Endodermal cell (in vitro differentiated cells): ENCODE results near the gene PRG2. TPM values are rescaled to one million over a fixed set of nuclear protein-coding genes. Genes with fewer than 3 reads are reported as not detected.

Experiments
- DNase-seq: peaks from one replicate; pipeline ENCODE4 v3.0.0-alpha.2; 2017
- H3K27ac ChIP-seq: 2 replicates; pipeline ENCODE4 v1.5.1; 2013; ENCODE audit warnings: mild to moderate bottlenecking, low read depth, low read length, moderate library complexity
- H3K27me3 ChIP-seq: 2 replicates; pipeline ENCODE4 v1.6.1; 2013; ENCODE audit warnings: mild to moderate bottlenecking, low read length, moderate library complexity; ENCODE audit not compliant: insufficient read depth, control insufficient read depth, poor library complexity, severe bottlenecking
- H3K36me3 ChIP-seq: 2 replicates; pipeline ENCODE4 v1.7.0; 2013; ENCODE audit warnings: mild to moderate bottlenecking, low read length, moderate library complexity; ENCODE audit not compliant: control insufficient read depth, insufficient read depth
- H3K4me1 ChIP-seq: one replicate; pipeline ENCODE4 v1.7.0; 2013; ENCODE audit warnings: low read length; ENCODE audit not compliant: control insufficient read depth, insufficient read depth
- H3K4me3 ChIP-seq: 2 replicates; pipeline ENCODE4 v1.5.1; 2013; ENCODE audit warnings: mild to moderate bottlenecking, low read length, moderate library complexity
- H3K9ac ChIP-seq: 2 replicates; pipeline ENCODE4 v1.6.1; 2013; ENCODE audit warnings: mild to moderate bottlenecking, low read length, moderate library complexity; ENCODE audit not compliant: poor library complexity, severe bottlenecking; ENCODE audit errors: extremely low read depth
- H3K9me3 ChIP-seq: 2 replicates; pipeline ENCODE4 v1.6.1; 2013; ENCODE audit warnings: mild to moderate bottlenecking, low read length, moderate library complexity; ENCODE audit not compliant: control insufficient read depth
- H3K27ac Mint-ChIP-seq: 2 replicates; pipeline ENCODE4 v1.8.0; 2020; ENCODE audit warnings: mixed read lengths
- H3K27me3 Mint-ChIP-seq: 2 replicates; pipeline ENCODE4 v1.8.0; 2021; ENCODE audit warnings: mild to moderate bottlenecking, mixed read lengths; ENCODE audit not compliant: insufficient read depth
- H3K36me3 Mint-ChIP-seq: 2 replicates; pipeline ENCODE4 v1.8.0; 2020; ENCODE audit warnings: low read depth, mixed read lengths
- H3K4me1 Mint-ChIP-seq: 2 replicates; pipeline ENCODE4 v1.8.0; 2020; ENCODE audit warnings: mixed read lengths
- H3K4me3 Mint-ChIP-seq: 2 replicates; pipeline ENCODE4 v1.8.0; 2020; ENCODE audit warnings: mild to moderate bottlenecking, moderate library complexity, mixed read lengths
- H3K9me3 Mint-ChIP-seq: 2 replicates; pipeline ENCODE4 v1.8.0; 2020; ENCODE audit warnings: mild to moderate bottlenecking, mixed read lengths
- WGBS, 2 experiments: methylation state at CpG; one replicate each; pipeline versions ENCODE4 v1.1.5 to v1.1.7; 2013; ENCODE audit warnings: missing lambda C conversion rate in 2 of 2, mixed read lengths in 1 of 2; ENCODE audit not compliant: insufficient coverage in 1 of 2, insufficient read length in 1 of 2; 5-methylcytosine and 5-hydroxymethylcytosine counted together
- total RNA-seq, 2 donors: library from RNA; stranded (reverse); fragmentation: NEBNext Ultra II Directional in 1 of 2; extraction: Animal tissue kit (Norgen Biotek cat#: 25700) in 1 of 2; gene quantifications; 2 replicates in 1 of 2; 3 replicates in 1 of 2; pipeline ENCODE4 v1.2.1, GENCODE V29; 2021
- TF ChIP-seq, protein P1 (sequence below): fragments of 200-600 bp; sonication (generic); conservative IDR thresholded peaks from 2 replicates; pipeline ENCODE4 v1.5.0; 2021; ENCODE audit warnings: antibody characterized with exemption, mild to moderate bottlenecking

The PRG2 gene
- total RNA-seq, 2 donors from 2014 or later: 0.42 TPM; not detected in 1

DNA sequence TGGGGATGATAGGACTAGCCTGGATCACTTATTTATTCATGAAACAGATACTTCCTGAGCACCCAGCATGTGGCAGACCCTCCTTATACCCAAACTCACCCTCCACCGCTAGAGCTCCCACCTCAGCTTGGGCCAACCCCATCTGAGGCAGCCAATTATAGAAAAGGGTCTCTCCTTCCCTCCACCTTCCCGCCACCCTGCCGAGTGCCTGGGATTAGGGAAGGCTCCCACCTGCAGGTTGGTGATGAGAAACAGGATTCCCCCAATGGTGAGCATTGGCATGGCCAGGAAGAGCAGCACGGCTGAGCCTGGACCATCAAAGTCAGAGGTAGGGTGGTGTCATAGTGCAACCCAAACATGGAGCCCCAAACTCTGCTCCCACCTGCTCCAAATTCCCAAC, 30.6 kb upstream of the PRG2 start:
- Histone ChIP-seq H3K36me3 (peaks cover 8% of the 10 kb centered on the region), H3K27ac (no peak overlapping the region), H3K27me3 (peaks cover 5% of the 10 kb centered on the region), H3K4me1 (peaks cover 2% of the 10 kb centered on the region), H3K9me3 (no peaks in the 10 kb centered on the region), H3K4me3 (no peak overlapping the region), H3K9ac (no peak overlapping the region)
- peaks cover 8% of the 10 kb centered on the region for H3K4me1 Mint-ChIP-seq
- peaks cover 3% of the 10 kb centered on the region for H3K27me3 Mint-ChIP-seq
- H3K4me3 Mint-ChIP-seq: no peak overlapping the region
- no peak overlapping the region for H3K27ac Mint-ChIP-seq
- no peaks in the 10 kb centered on the region for H3K9me3 Mint-ChIP-seq
- 97 to 100% methylated on average over 1 to 4 of the region's 4 CpGs for WGBS, 2 experiments
- no peak for DNase-seq
- TF ChIP-seq, protein P1, sequence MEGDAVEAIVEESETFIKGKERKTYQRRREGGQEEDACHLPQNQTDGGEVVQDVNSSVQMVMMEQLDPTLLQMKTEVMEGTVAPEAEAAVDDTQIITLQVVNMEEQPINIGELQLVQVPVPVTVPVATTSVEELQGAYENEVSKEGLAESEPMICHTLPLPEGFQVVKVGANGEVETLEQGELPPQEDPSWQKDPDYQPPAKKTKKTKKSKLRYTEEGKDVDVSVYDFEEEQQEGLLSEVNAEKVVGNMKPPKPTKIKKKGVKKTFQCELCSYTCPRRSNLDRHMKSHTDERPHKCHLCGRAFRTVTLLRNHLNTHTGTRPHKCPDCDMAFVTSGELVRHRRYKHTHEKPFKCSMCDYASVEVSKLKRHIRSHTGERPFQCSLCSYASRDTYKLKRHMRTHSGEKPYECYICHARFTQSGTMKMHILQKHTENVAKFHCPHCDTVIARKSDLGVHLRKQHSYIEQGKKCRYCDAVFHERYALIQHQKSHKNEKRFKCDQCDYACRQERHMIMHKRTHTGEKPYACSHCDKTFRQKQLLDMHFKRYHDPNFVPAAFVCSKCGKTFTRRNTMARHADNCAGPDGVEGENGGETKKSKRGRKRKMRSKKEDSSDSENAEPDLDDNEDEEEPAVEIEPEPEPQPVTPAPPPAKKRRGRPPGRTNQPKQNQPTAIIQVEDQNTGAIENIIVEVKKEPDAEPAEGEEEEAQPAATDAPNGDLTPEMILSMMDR: no peak
- H3K36me3 Mint-ChIP-seq: peaks cover 20% of the 10 kb centered on the region

DNA sequence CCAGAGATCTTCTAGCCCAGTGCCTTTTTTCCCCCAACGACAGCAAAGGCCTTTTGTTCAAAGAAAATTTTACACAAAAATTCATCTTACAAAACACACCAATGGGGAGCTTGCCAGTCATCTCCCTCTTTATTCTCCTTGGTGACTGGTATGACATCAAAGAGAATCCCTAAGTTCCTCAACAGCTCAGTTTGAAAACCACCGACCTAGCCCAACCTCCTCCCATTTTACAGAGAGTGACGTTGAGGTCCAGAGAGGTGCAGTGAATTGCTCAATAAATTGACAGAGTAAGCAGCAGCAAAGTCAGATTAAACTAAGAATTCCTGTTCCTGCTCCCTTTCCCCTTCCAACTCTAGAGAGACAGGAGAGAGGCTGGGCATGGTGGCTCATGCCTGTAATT, 28.7 kb upstream of the PRG2 start:
- H3K4me3 Mint-ChIP-seq: no peak overlapping the region

DNA sequence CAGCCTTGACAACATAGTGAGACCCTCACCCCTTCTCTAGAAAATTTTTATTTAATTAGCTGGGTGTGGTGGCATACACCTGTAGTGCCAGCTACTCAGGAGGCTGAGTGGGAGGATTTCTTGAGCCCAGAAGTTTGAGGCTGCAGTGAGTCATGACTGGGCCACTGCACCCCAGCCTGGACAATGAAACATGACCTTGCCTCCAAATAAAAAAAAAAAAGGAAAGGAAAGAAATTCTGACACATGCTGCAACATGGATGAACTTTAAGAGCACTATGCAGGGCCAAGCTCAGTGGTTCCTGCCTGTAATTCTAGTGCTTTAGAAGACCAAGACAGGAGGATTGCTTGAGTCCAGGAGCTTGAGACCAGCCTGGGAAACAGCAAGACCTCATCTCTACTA, 27.7 kb upstream of the PRG2 start:
- no peaks in the 10 kb centered on the region for H3K9me3 ChIP-seq
- H3K27me3 ChIP-seq: no peaks in the 10 kb centered on the region
- H3K27ac ChIP-seq: no peak overlapping the region
- TF ChIP-seq, protein P1: no peak
- no peaks in the 10 kb centered on the region for H3K4me1 Mint-ChIP-seq
- H3K27me3 Mint-ChIP-seq: no peaks in the 10 kb centered on the region
- no peak overlapping the region for H3K9ac ChIP-seq
- no peak overlapping the region for H3K27ac Mint-ChIP-seq
- H3K4me3 Mint-ChIP-seq: no peak overlapping the region
- H3K36me3 Mint-ChIP-seq: peaks cover 36% of the 10 kb centered on the region
- H3K36me3 ChIP-seq: peaks cover 8% of the 10 kb centered on the region
- no peak for DNase-seq
- H3K4me3 ChIP-seq: no peak overlapping the region
- H3K4me1 ChIP-seq: no peaks in the 10 kb centered on the region
- H3K9me3 Mint-ChIP-seq: no peaks in the 10 kb centered on the region

More for the DNA sequence above, 28.7 kb upstream of the PRG2 start:
- no peaks in the 10 kb centered on the region for H3K27me3 ChIP-seq
- H3K9me3 Mint-ChIP-seq: no peaks in the 10 kb centered on the region
- H3K4me3 ChIP-seq: no peak overlapping the region
- H3K9ac ChIP-seq: no peak overlapping the region
- no peaks in the 10 kb centered on the region for H3K27me3 Mint-ChIP-seq
- TF ChIP-seq, protein P1: no peak
- H3K27ac ChIP-seq: no peak overlapping the region
- peaks cover 8% of the 10 kb centered on the region for H3K36me3 ChIP-seq
- no peaks in the 10 kb centered on the region for H3K9me3 ChIP-seq
- H3K4me1 ChIP-seq: no peaks in the 10 kb centered on the region
- peaks cover 27% of the 10 kb centered on the region for H3K36me3 Mint-ChIP-seq
- H3K4me1 Mint-ChIP-seq: no peaks in the 10 kb centered on the region
- no peak overlapping the region for H3K27ac Mint-ChIP-seq
- no peak for DNase-seq
- 91 to 100% methylated on average over 1 to 3 of the region's 3 CpGs for WGBS, 2 experiments
